Mesenchymal stem cell (in vitro differentiated cells and primary cell): ENCODE results near the gene MACROD2.

Source experiments
- DNase-seq: peaks from one replicate; pipeline ENCODE4 v3.0.0-alpha.2; 2013
- H2AFZ ChIP-seq: one replicate; pipeline ENCODE4 v1.6.1; 2013; ENCODE audit warnings: low read depth, mild to moderate bottlenecking, control low read depth, inconsistent platforms, low read length, moderate library complexity
- H2AK5ac ChIP-seq: 2 replicates; pipeline ENCODE4 v1.6.1; 2013; ENCODE audit warnings: low read length, moderate library complexity, mild to moderate bottlenecking, inconsistent platforms; ENCODE audit not compliant: severe bottlenecking
- H2BK120ac ChIP-seq: one replicate; pipeline ENCODE4 v1.6.1; 2013; ENCODE audit warnings: low read depth, mild to moderate bottlenecking, inconsistent platforms, low read length, moderate library complexity
- H2BK12ac ChIP-seq, 2 experiments: one replicate each; pipeline ENCODE4 v1.6.1; 2013; ENCODE audit warnings: inconsistent platforms in 2 of 2, low read length in 2 of 2, mild to moderate bottlenecking in 2 of 2, moderate library complexity in 2 of 2, control low read depth in 1 of 2
- H2BK15ac ChIP-seq: one replicate; pipeline ENCODE4 v1.6.1; 2013; ENCODE audit warnings: mild to moderate bottlenecking, low read depth, inconsistent platforms; ENCODE audit not compliant: poor library complexity, severe bottlenecking
- H2BK5ac ChIP-seq: 2 replicates; pipeline ENCODE4 v1.6.1; 2013; ENCODE audit warnings: low read depth, mild to moderate bottlenecking, low read length, control low read depth, inconsistent platforms; ENCODE audit not compliant: poor library complexity, severe bottlenecking
- H3K14ac ChIP-seq, 2 experiments: one replicate each; pipeline ENCODE4 v1.6.1; 2013; ENCODE audit warnings: inconsistent platforms in 2 of 2, low read length in 2 of 2, control low read depth in 1 of 2, mild to moderate bottlenecking in 1 of 2, moderate library complexity in 1 of 2
- H3K18ac ChIP-seq, 2 experiments: one replicate each; pipeline ENCODE4 v1.6.1; 2013; ENCODE audit warnings: inconsistent platforms in 2 of 2, low read length in 2 of 2, control low read depth in 1 of 2, low read depth in 1 of 2, mild to moderate bottlenecking in 1 of 2
- H3K23ac ChIP-seq, 2 experiments: one replicate each; pipeline ENCODE4 v1.6.1; 2013; ENCODE audit warnings: inconsistent platforms in 2 of 2, low read length in 2 of 2, mild to moderate bottlenecking in 2 of 2, moderate library complexity in 2 of 2, control low read depth in 1 of 2
- H3K27ac ChIP-seq: 2 replicates; pipeline ENCODE4 v1.5.1; 2013; ENCODE audit warnings: mild to moderate bottlenecking, moderate library complexity, low read length, control low read depth, inconsistent platforms; ENCODE audit not compliant: poor library complexity, severe bottlenecking
- H3K27me3 ChIP-seq, 2 experiments: 2 replicates each; pipeline versions ENCODE4 v1.6.1 to v1.7.0; 2013; ENCODE audit warnings: low read length in 2 of 2, mild to moderate bottlenecking in 2 of 2, moderate library complexity in 2 of 2, control low read depth in 1 of 2, inconsistent platforms in 1 of 2; ENCODE audit not compliant: control insufficient read depth in 1 of 2, insufficient read depth in 1 of 2
- H3K36me3 ChIP-seq, 2 experiments: 2 replicates each; pipeline versions ENCODE4 v1.6.1 to v1.7.0; 2013; ENCODE audit warnings: low read length in 2 of 2, control low read depth in 1 of 2, inconsistent platforms in 1 of 2, low read depth in 1 of 2, mild to moderate bottlenecking in 1 of 2; ENCODE audit not compliant: insufficient read depth in 2 of 2, control insufficient read depth in 1 of 2
- H3K4ac ChIP-seq, 2 experiments: one replicate each; pipeline ENCODE4 v1.6.1; 2013; ENCODE audit warnings: inconsistent platforms in 2 of 2, low read length in 2 of 2, mild to moderate bottlenecking in 2 of 2, moderate library complexity in 2 of 2, control low read depth in 1 of 2, low read depth in 1 of 2
- H3K4me1 ChIP-seq: 2 replicates; pipeline ENCODE4 v1.6.1; 2013; ENCODE audit warnings: low read depth, low read length, control low read depth; ENCODE audit not compliant: control insufficient read depth, insufficient read depth
- H3K4me2 ChIP-seq: 2 replicates; pipeline ENCODE4 v1.6.1; 2013; ENCODE audit warnings: low read length, mild to moderate bottlenecking, inconsistent platforms; ENCODE audit not compliant: poor library complexity, severe bottlenecking
- H3K4me3 ChIP-seq, 2 experiments: 2 replicates each; pipeline versions ENCODE4 v1.5.1 to v1.7.0; 2013; ENCODE audit warnings: low read length in 2 of 2, mild to moderate bottlenecking in 2 of 2, control low read depth in 1 of 2, low read depth in 1 of 2; ENCODE audit not compliant: insufficient read depth in 1 of 2
- H3K79me1 ChIP-seq: replicated peaks from 2 replicates; pipeline ENCODE4 v1.6.1; 2013; ENCODE audit warnings: mild to moderate bottlenecking, control low read depth, low read length, inconsistent platforms; ENCODE audit not compliant: poor library complexity, severe bottlenecking
- H3K9ac ChIP-seq: 2 replicates; pipeline ENCODE4 v1.7.0; 2013; ENCODE audit warnings: mild to moderate bottlenecking, low read length, moderate library complexity
- H3K9me3 ChIP-seq: 2 replicates; pipeline ENCODE4 v1.7.0; 2013; ENCODE audit warnings: mild to moderate bottlenecking, low read length; ENCODE audit not compliant: control insufficient read depth
- H4K8ac ChIP-seq: one replicate; pipeline ENCODE4 v1.6.1; 2013; ENCODE audit warnings: inconsistent platforms, mild to moderate bottlenecking, low read length, moderate library complexity
- H4K91ac ChIP-seq: one replicate; pipeline ENCODE4 v1.6.1; 2013; ENCODE audit warnings: mild to moderate bottlenecking, low read length, inconsistent platforms
- WGBS: methylation state at CpG from one replicate; pipeline ENCODE4 v1.1.7; 2013; ENCODE audit warnings: mixed read lengths; 5-methylcytosine and 5-hydroxymethylcytosine counted together

The MACROD2 gene

GRCh38 chr20:14721926-14722452, 726.7 kb downstream of the MACROD2 start:
- H3K4me3 ChIP-seq: no peak overlapping the region
- H3K9ac ChIP-seq: no peak overlapping the region
- H3K4ac ChIP-seq: no peak overlapping the region
- no peak overlapping the region for H2BK120ac ChIP-seq
- WGBS: 84% methylated on average over 1 of the region's 1 CpG
- no peaks in the 10 kb centered on the region for H3K36me3 ChIP-seq
- H3K23ac ChIP-seq: no peak overlapping the region
- no peak for DNase-seq
- no peak overlapping the region for H2BK5ac ChIP-seq
- H3K14ac ChIP-seq: no peak overlapping the region
- no peak overlapping the region for H3K18ac ChIP-seq
- H2BK12ac ChIP-seq: no peak overlapping the region
- no peaks in the 10 kb centered on the region for H3K9me3 ChIP-seq
- H4K91ac ChIP-seq: no peak overlapping the region
- peaks cover 1% of the 10 kb centered on the region for H3K4me1 ChIP-seq
- H2AFZ ChIP-seq: no peak overlapping the region
- H3K4me2 ChIP-seq: no peak overlapping the region
- H3K27ac ChIP-seq: no peak overlapping the region
- H3K27me3 ChIP-seq: no peaks in the 10 kb centered on the region
- H4K8ac ChIP-seq: no peak overlapping the region
- H2BK15ac ChIP-seq: no peak overlapping the region
- no peak overlapping the region for H2AK5ac ChIP-seq
- no peaks in the 10 kb centered on the region for H3K79me1 ChIP-seq

GRCh38 chr20:14723614-14724013, 728.3 kb downstream of the MACROD2 start:
- 89% methylated on average over 2 of the region's 3 CpGs for WGBS

GRCh38 chr20:14724036-14724435, 728.7 kb downstream of the MACROD2 start:
- DNase-seq: no peak
- Histone ChIP-seq H3K9me3 (no peaks in the 10 kb centered on the region), H2AK5ac (no peak overlapping the region), H4K91ac (no peak overlapping the region), H3K79me1 (no peaks in the 10 kb centered on the region), H3K18ac (no peak overlapping the region), H3K27ac (no peak overlapping the region), H2BK120ac (no peak overlapping the region), H3K9ac (no peak overlapping the region), H3K23ac (no peak overlapping the region), H2BK15ac (no peak overlapping the region), H3K4me3 (no peak overlapping the region), H3K14ac (no peak overlapping the region), H3K36me3 (no peaks in the 10 kb centered on the region), H3K4ac (no peak overlapping the region), H2AFZ (no peak overlapping the region), H3K4me2 (no peak overlapping the region), H3K4me1 (no peaks in the 10 kb centered on the region), H2BK12ac (no peak overlapping the region), H4K8ac (no peak overlapping the region), H3K27me3 (no peaks in the 10 kb centered on the region), H2BK5ac (no peak overlapping the region)
- WGBS: no CpG with 5 or more reads among the region's 1 CpG

More at GRCh38 chr20:14723614-14724013, 728.3 kb downstream of the MACROD2 start:
- Histone ChIP-seq H2BK15ac (no peak overlapping the region), H3K9me3 (no peaks in the 10 kb centered on the region), H3K27me3 (no peaks in the 10 kb centered on the region), H3K4ac (no peak overlapping the region), H3K4me1 (no peaks in the 10 kb centered on the region), H3K79me1 (no peaks in the 10 kb centered on the region), H3K4me2 (no peak overlapping the region), H3K18ac (no peak overlapping the region), H3K23ac (no peak overlapping the region), H2AK5ac (no peak overlapping the region), H2BK5ac (no peak overlapping the region), H2BK12ac (no peak overlapping the region), H2AFZ (no peak overlapping the region), H3K36me3 (no peaks in the 10 kb centered on the region), H3K4me3 (no peak overlapping the region), H3K27ac (no peak overlapping the region), H4K8ac (no peak overlapping the region), H2BK120ac (no peak overlapping the region), H4K91ac (no peak overlapping the region), H3K14ac (no peak overlapping the region), H3K9ac (no peak overlapping the region)
- no peak for DNase-seq

GRCh38 chr20:14724468-14724867, 729.2 kb downstream of the MACROD2 start:
- Histone ChIP-seq H4K91ac (no peak overlapping the region), H2BK120ac (no peak overlapping the region), H3K4me3 (no peak overlapping the region), H3K27ac (no peak overlapping the region), H3K4me2 (no peak overlapping the region), H3K4me1 (no peaks in the 10 kb centered on the region), H2AK5ac (no peak overlapping the region), H3K9me3 (no peaks in the 10 kb centered on the region), H3K4ac (no peak overlapping the region), H3K27me3 (no peaks in the 10 kb centered on the region), H2AFZ (no peak overlapping the region), H3K79me1 (no peaks in the 10 kb centered on the region), H3K23ac (no peak overlapping the region), H3K14ac (no peak overlapping the region), H2BK15ac (no peak overlapping the region), H2BK12ac (no peak overlapping the region), H4K8ac (no peak overlapping the region), H3K18ac (no peak overlapping the region), H2BK5ac (no peak overlapping the region), H3K36me3 (no peaks in the 10 kb centered on the region), H3K9ac (no peak overlapping the region)
- no peak for DNase-seq
- 80% methylated on average over 1 of the region's 1 CpG for WGBS
